GM18951 (cell line): ENCODE results near the gene HS3ST3A1.
"Not testable (repeated sequence)": the region's sequence is repeated elsewhere in the genome, so short reads cannot be mapped to it uniquely, and the experiment has no call there.

Source experiments
- POLR2A ChIP-seq: IDR thresholded peaks from 4 replicates; pipeline ENCODE4 v1.6.1; 2011; ENCODE audit warnings: mild to moderate bottlenecking; ENCODE audit not compliant: insufficient read length, insufficient read depth; ENCODE audit errors: extremely low read depth
- in situ Hi-C: fragments of 300-500 bp; cut with MboI; formaldehyde crosslinking; loops from one replicate; pipeline ENCODE4 v1.12.0; 2022; ENCODE audit warnings: low sequenced_read_pairs, mixed read lengths, inconsistent platforms; ENCODE audit not compliant: unreplicated experiment

The HS3ST3A1 gene

GRCh38 chr17:13557077-13557476, 44.7 kb downstream of the HS3ST3A1 start:
- in situ Hi-C loops, result no loop called here
- TF ChIP-seq POLR2A, result no peak

GRCh38 chr17:13554231-13554630, 47.5 kb downstream of the HS3ST3A1 start:
- in situ Hi-C loops, result no loop called here
- TF ChIP-seq POLR2A, result no peak

- TF ChIP-seq POLR2A, result no peak
- in situ Hi-C loops, result no loop called here
Measured at GRCh38 chr17:13550291-13550690, 51.4 kb downstream of the HS3ST3A1 start.

GRCh38 chr17:13548576-13548975, 53.2 kb downstream of the HS3ST3A1 start:
- in situ Hi-C loops, result not testable (repeated sequence)

GRCh38 chr17:13546851-13547250, 54.9 kb downstream of the HS3ST3A1 start:
- in situ Hi-C loops, result no loop called here
- no peak for TF ChIP-seq POLR2A

GRCh38 chr17:13545941-13546340, 55.8 kb downstream of the HS3ST3A1 start:
- no peak for TF ChIP-seq POLR2A
- in situ Hi-C loops, result no loop called here

GRCh38 chr17:13544765-13545164, 57.0 kb downstream of the HS3ST3A1 start:
- in situ Hi-C loops, result no loop called here
- no peak for TF ChIP-seq POLR2A

GRCh38 chr17:13544292-13544691, 57.4 kb downstream of the HS3ST3A1 start:
- in situ Hi-C loops, result no loop called here
- TF ChIP-seq POLR2A, result no peak

- no peak for TF ChIP-seq POLR2A
- in situ Hi-C loops, result no loop called here
Measured at GRCh38 chr17:13542636-13543035, 59.1 kb downstream of the HS3ST3A1 start.

- no peak for TF ChIP-seq POLR2A
Measured at GRCh38 chr17:13541032-13541480, 60.7 kb downstream of the HS3ST3A1 start.

GRCh38 chr17:13540546-13540945, 61.2 kb downstream of the HS3ST3A1 start:
- in situ Hi-C loops, result no loop called here

More at GRCh38 chr17:13541032-13541480, 60.7 kb downstream of the HS3ST3A1 start:
- in situ Hi-C loops, result no loop called here

GRCh38 chr17:13539421-13539820, 62.3 kb downstream of the HS3ST3A1 start:
- in situ Hi-C loops, result no loop called here
- no peak for TF ChIP-seq POLR2A

More at GRCh38 chr17:13540546-13540945, 61.2 kb downstream of the HS3ST3A1 start:
- TF ChIP-seq POLR2A, result no peak

GRCh38 chr17:13538841-13539411, 62.8 kb downstream of the HS3ST3A1 start:
- TF ChIP-seq POLR2A, result no peak
- in situ Hi-C loops, result no loop called here

GRCh38 chr17:13537871-13538643, 63.7 kb downstream of the HS3ST3A1 start:
- in situ Hi-C loops, result no loop called here
- no peak for TF ChIP-seq POLR2A
